GM23338 (cell line): ENCODE measurements around the gene HMGCS1. TPM values are rescaled to one million over a fixed set of nuclear protein-coding genes. Genes with fewer than 3 reads are reported as not detected.

Source experiments
- ATAC-seq: fragments of 200-7000 bp; cut with Tn5 transposase; 3 replicates; pipeline ENCODE4 v1.9.1; 2020
- DNase-seq: peaks from one replicate; pipeline ENCODE4 v3.0.0-alpha.2; 2015; ENCODE audit warnings: low spot score
- H2AFZ ChIP-seq: fragments of 200-600 bp; sonication (generic); 2 replicates; pipeline ENCODE4 v1.8.0; 2016; ENCODE audit warnings: antibody characterized with exemption, mild to moderate bottlenecking, moderate library complexity
- H3F3A ChIP-seq: fragments of 200-600 bp; sonication (generic); replicated peaks from 2 replicates; pipeline ENCODE4 v1.8.0; 2017; ENCODE audit warnings: antibody characterized with exemption, mixed run types, low read depth
- H3K27ac ChIP-seq: fragments of 200-600 bp; sonication (generic); 2 replicates; pipeline ENCODE4 v1.6.1; 2016; ENCODE audit warnings: low read depth
- H3K27me3 ChIP-seq: fragments of 200-600 bp; sonication (generic); 2 replicates; pipeline ENCODE4 v1.8.0; 2016; ENCODE audit warnings: mild to moderate bottlenecking, mixed run types, moderate library complexity; ENCODE audit not compliant: insufficient read depth
- H3K36me3 ChIP-seq: fragments of 200-600 bp; sonication (generic); 2 replicates; pipeline ENCODE4 v1.8.0; 2016; ENCODE audit warnings: mild to moderate bottlenecking; ENCODE audit not compliant: insufficient read depth
- H3K4me1 ChIP-seq: fragments of 200-600 bp; sonication (generic); 2 replicates; pipeline ENCODE4 v1.8.0; 2016; ENCODE audit warnings: mild to moderate bottlenecking, moderate library complexity; ENCODE audit not compliant: insufficient read depth
- H3K4me2 ChIP-seq: fragments of 200-600 bp; sonication (generic); 2 replicates; pipeline ENCODE4 v1.7.1; 2017; ENCODE audit warnings: mixed run types
- H3K4me3 ChIP-seq: fragments of 200-600 bp; sonication (generic); 2 replicates; pipeline ENCODE4 v1.6.1; 2016; ENCODE audit warnings: mixed run types
- H3K79me2 ChIP-seq: fragments of 200-600 bp; sonication (generic); replicated peaks from 2 replicates; pipeline ENCODE4 v1.8.0; 2017; ENCODE audit warnings: mild to moderate bottlenecking; ENCODE audit not compliant: insufficient read depth
- H3K9me2 ChIP-seq: fragments of 200-600 bp; sonication (generic); 2 replicates; pipeline ENCODE4 v1.8.0; 2017; ENCODE audit not compliant: insufficient read depth
- H4K20me1 ChIP-seq: fragments of 200-600 bp; sonication (generic); replicated peaks from 2 replicates; pipeline ENCODE4 v1.8.0; 2017; ENCODE audit warnings: mild to moderate bottlenecking; ENCODE audit not compliant: insufficient read depth
- H3K27ac Mint-ChIP-seq: 2 replicates; pipeline ENCODE4 v1.8.0; 2020; ENCODE audit warnings: inconsistent platforms, mild to moderate bottlenecking, moderate library complexity, mixed read lengths
- H3K27me3 Mint-ChIP-seq: 3 replicates; pipeline ENCODE4 v1.8.0; 2022; ENCODE audit warnings: low read depth, mild to moderate bottlenecking, moderate library complexity, mixed read lengths, inconsistent platforms; ENCODE audit not compliant: insufficient read depth, poor library complexity
- H3K36me3 Mint-ChIP-seq: 3 replicates; pipeline ENCODE4 v1.8.0; 2021; ENCODE audit warnings: low read depth, mild to moderate bottlenecking, inconsistent platforms, moderate library complexity, mixed read lengths
- H3K4me1 Mint-ChIP-seq: 3 replicates; pipeline ENCODE4 v1.8.0; 2020; ENCODE audit warnings: mild to moderate bottlenecking, inconsistent platforms, mixed read lengths
- H3K4me3 Mint-ChIP-seq: 3 replicates; pipeline ENCODE4 v1.8.0; 2021; ENCODE audit warnings: moderate library complexity, mild to moderate bottlenecking, inconsistent platforms, mixed read lengths
- H3K9me3 Mint-ChIP-seq: 3 replicates; pipeline ENCODE4 v1.8.0; 2020; ENCODE audit warnings: moderate library complexity, mild to moderate bottlenecking, inconsistent platforms, mixed read lengths
- ETS1 ChIP-seq: IDR thresholded peaks from 2 replicates; pipeline ENCODE4 v1.6.1; 2016; ENCODE audit warnings: antibody characterized with exemption
- EZH2phosphoT487 ChIP-seq: fragments of 200-600 bp; sonication (generic); IDR thresholded peaks from one replicate; pipeline ENCODE4 v1.8.1; 2018; ENCODE audit warnings: antibody characterized with exemption; ENCODE audit not compliant: unreplicated experiment
- JUNB ChIP-seq: IDR thresholded peaks from one replicate; pipeline ENCODE4 v1.6.1; 2016; ENCODE audit warnings: antibody characterized with exemption; ENCODE audit not compliant: unreplicated experiment
- POLR2AphosphoS5 ChIP-seq: IDR thresholded peaks from 2 replicates; pipeline ENCODE4 v1.6.1; 2016; ENCODE audit warnings: antibody characterized with exemption, low read depth
- ZNF114 ChIP-seq: fragments of 250-450 bp; sonication (Bioruptor Pico); IDR thresholded peaks from 2 replicates; pipeline ENCODE4 v1.5.0; 2020; ENCODE audit warnings: mild to moderate bottlenecking, moderate library complexity
- ZNF331 ChIP-seq: fragments of 250-450 bp; sonication (Bioruptor Pico); IDR thresholded peaks from 2 replicates; pipeline ENCODE4 v1.5.0; 2020; ENCODE audit warnings: low read depth, mild to moderate bottlenecking, moderate library complexity
- ZNF462 ChIP-seq: fragments of 250-450 bp; sonication (Bioruptor Pico); IDR thresholded peaks from 2 replicates; pipeline ENCODE4 v1.5.0; 2020; ENCODE audit warnings: mild to moderate bottlenecking, moderate library complexity
- polyA plus RNA-seq: library from polyadenylated mRNA; unstranded; fragments of >200 nt; fragmentation: Nextera tagmentation; extraction: Ambion mirVana; gene quantifications from 2 replicates; pipeline ENCODE4 v1.2.1, GENCODE V29; 2016
- total RNA-seq: library from RNA; depleted of rRNA; stranded (reverse); fragments of >200 nt; shearing (Covaris generic); gene quantifications from 2 replicates; pipeline ENCODE4 v1.2.3, GENCODE V29; 2014

The HMGCS1 gene
- total and polyA plus RNA-seq, 2 experiments from 2014 or later: 172 to 278 TPM

- TF ChIP-seq ZNF462 (CRISPR knock-in tag) (no peak), JUNB (no peak), POLR2AphosphoS5 (no peak), ETS1 (no peak), EZH2phosphoT487 (no peak)
Measured at GRCh38 chr5:43288269-43288831, 24.9 kb downstream of the HMGCS1 start (continued).

- Histone ChIP-seq H3K36me3 (peaks cover 35% of the 10 kb centered on the region), H2AFZ (no peak overlapping the region), H3K27me3 (no peaks in the 10 kb centered on the region), H3K79me2 (0 out of 2 replicates have a peak, but pooled peaks cover 2% of the 10 kb centered on the region), H4K20me1 (peaks cover 12% of the 10 kb centered on the region), H3F3A (peaks cover 35% of the 10 kb centered on the region), H3K4me3 (no peak overlapping the region), H3K4me1 (no peaks in the 10 kb centered on the region), H3K4me2 (no peak overlapping the region), H3K27ac (0 out of 2 replicates have a peak overlapping the region, but pooled peaks have one; percentile 34), H3K9me2 (no peaks in the 10 kb centered on the region)
- Mint-ChIP-seq H3K27me3 (no peaks in the 10 kb centered on the region), H3K9me3 (no peaks in the 10 kb centered on the region), H3K4me3 (no peak overlapping the region), H3K36me3 (peaks cover 44% of the 10 kb centered on the region), H3K4me1 (no peaks in the 10 kb centered on the region), H3K27ac (no peak overlapping the region)
- DNase-seq (no peak), ATAC-seq (no peak)
- TF ChIP-seq ZNF331 (CRISPR knock-in tag): no peak
- TF ChIP-seq ZNF462 (CRISPR knock-in tag): no peak
- no peak for TF ChIP-seq ETS1
- no peak for TF ChIP-seq ZNF114
Measured at GRCh38 chr5:43287493-43287892, 25.7 kb downstream of the HMGCS1 start.
